GM23338 (cell line): Measurements from ENCODE around the gene CARD9. TPM values are rescaled to one million over a fixed set of nuclear protein-coding genes. Genes with fewer than 3 reads are reported as not detected.

Experiments
- ATAC-seq: fragments of 200-7000 bp; cut with Tn5 transposase; 3 replicates; pipeline ENCODE4 v1.9.1; 2020
- DNase-seq: peaks from one replicate; pipeline ENCODE4 v3.0.0-alpha.2; 2015; ENCODE audit warnings: low spot score
- H2AFZ ChIP-seq: fragments of 200-600 bp; sonication (generic); 2 replicates; pipeline ENCODE4 v1.8.0; 2016; ENCODE audit warnings: antibody characterized with exemption, mild to moderate bottlenecking, moderate library complexity
- H3F3A ChIP-seq: fragments of 200-600 bp; sonication (generic); replicated peaks from 2 replicates; pipeline ENCODE4 v1.8.0; 2017; ENCODE audit warnings: antibody characterized with exemption, mixed run types, low read depth
- H3K27ac ChIP-seq: fragments of 200-600 bp; sonication (generic); 2 replicates; pipeline ENCODE4 v1.6.1; 2016; ENCODE audit warnings: low read depth
- H3K27me3 ChIP-seq: fragments of 200-600 bp; sonication (generic); 2 replicates; pipeline ENCODE4 v1.8.0; 2016; ENCODE audit warnings: mild to moderate bottlenecking, mixed run types, moderate library complexity; ENCODE audit not compliant: insufficient read depth
- H3K36me3 ChIP-seq: fragments of 200-600 bp; sonication (generic); 2 replicates; pipeline ENCODE4 v1.8.0; 2016; ENCODE audit warnings: mild to moderate bottlenecking; ENCODE audit not compliant: insufficient read depth
- H3K4me1 ChIP-seq: fragments of 200-600 bp; sonication (generic); 2 replicates; pipeline ENCODE4 v1.8.0; 2016; ENCODE audit warnings: mild to moderate bottlenecking, moderate library complexity; ENCODE audit not compliant: insufficient read depth
- H3K4me2 ChIP-seq: fragments of 200-600 bp; sonication (generic); 2 replicates; pipeline ENCODE4 v1.7.1; 2017; ENCODE audit warnings: mixed run types
- H3K4me3 ChIP-seq: fragments of 200-600 bp; sonication (generic); 2 replicates; pipeline ENCODE4 v1.6.1; 2016; ENCODE audit warnings: mixed run types
- H3K79me2 ChIP-seq: fragments of 200-600 bp; sonication (generic); replicated peaks from 2 replicates; pipeline ENCODE4 v1.8.0; 2017; ENCODE audit warnings: mild to moderate bottlenecking; ENCODE audit not compliant: insufficient read depth
- H3K9me2 ChIP-seq: fragments of 200-600 bp; sonication (generic); 2 replicates; pipeline ENCODE4 v1.8.0; 2017; ENCODE audit not compliant: insufficient read depth
- H4K20me1 ChIP-seq: fragments of 200-600 bp; sonication (generic); replicated peaks from 2 replicates; pipeline ENCODE4 v1.8.0; 2017; ENCODE audit warnings: mild to moderate bottlenecking; ENCODE audit not compliant: insufficient read depth
- H3K27ac Mint-ChIP-seq: 2 replicates; pipeline ENCODE4 v1.8.0; 2020; ENCODE audit warnings: inconsistent platforms, mild to moderate bottlenecking, moderate library complexity, mixed read lengths
- H3K27me3 Mint-ChIP-seq: 3 replicates; pipeline ENCODE4 v1.8.0; 2022; ENCODE audit warnings: low read depth, mild to moderate bottlenecking, moderate library complexity, mixed read lengths, inconsistent platforms; ENCODE audit not compliant: insufficient read depth, poor library complexity
- H3K36me3 Mint-ChIP-seq: 3 replicates; pipeline ENCODE4 v1.8.0; 2021; ENCODE audit warnings: low read depth, mild to moderate bottlenecking, inconsistent platforms, moderate library complexity, mixed read lengths
- H3K4me1 Mint-ChIP-seq: 3 replicates; pipeline ENCODE4 v1.8.0; 2020; ENCODE audit warnings: mild to moderate bottlenecking, inconsistent platforms, mixed read lengths
- H3K4me3 Mint-ChIP-seq: 3 replicates; pipeline ENCODE4 v1.8.0; 2021; ENCODE audit warnings: moderate library complexity, mild to moderate bottlenecking, inconsistent platforms, mixed read lengths
- H3K9me3 Mint-ChIP-seq: 3 replicates; pipeline ENCODE4 v1.8.0; 2020; ENCODE audit warnings: moderate library complexity, mild to moderate bottlenecking, inconsistent platforms, mixed read lengths
- CREB1 ChIP-seq: fragments of 250-450 bp; sonication (Bioruptor Pico); IDR thresholded peaks from 2 replicates; pipeline ENCODE4 v1.5.0; 2020; ENCODE audit warnings: low read depth, mild to moderate bottlenecking, moderate library complexity
- CTCF ChIP-seq, 2 experiments: fragments of 200-600 bp in 1 of 2; sonication (generic) in 1 of 2; conservative IDR thresholded peaks; 2 replicates each; pipeline versions ENCODE4 v1.5.1 to v1.6.1; 2016 to 2017; ENCODE audit warnings: antibody characterized with exemption in 2 of 2, low read depth in 2 of 2, mild to moderate bottlenecking in 2 of 2, moderate library complexity in 1 of 2
- JUNB ChIP-seq: IDR thresholded peaks from one replicate; pipeline ENCODE4 v1.6.1; 2016; ENCODE audit warnings: antibody characterized with exemption; ENCODE audit not compliant: unreplicated experiment
- NANOG ChIP-seq: IDR thresholded peaks from 2 replicates; pipeline ENCODE4 v1.6.1; 2016; ENCODE audit warnings: antibody characterized with exemption, borderline replicate concordance
- STAT1 ChIP-seq: IDR thresholded peaks from one replicate; pipeline ENCODE4 v1.6.1; 2016; ENCODE audit warnings: antibody characterized with exemption; ENCODE audit not compliant: unreplicated experiment
- ZNF114 ChIP-seq: fragments of 250-450 bp; sonication (Bioruptor Pico); IDR thresholded peaks from 2 replicates; pipeline ENCODE4 v1.5.0; 2020; ENCODE audit warnings: mild to moderate bottlenecking, moderate library complexity
- ZNF331 ChIP-seq: fragments of 250-450 bp; sonication (Bioruptor Pico); IDR thresholded peaks from 2 replicates; pipeline ENCODE4 v1.5.0; 2020; ENCODE audit warnings: low read depth, mild to moderate bottlenecking, moderate library complexity
- ZNF462 ChIP-seq: fragments of 250-450 bp; sonication (Bioruptor Pico); IDR thresholded peaks from 2 replicates; pipeline ENCODE4 v1.5.0; 2020; ENCODE audit warnings: mild to moderate bottlenecking, moderate library complexity
- polyA plus RNA-seq: library from polyadenylated mRNA; unstranded; fragments of >200 nt; fragmentation: Nextera tagmentation; extraction: Ambion mirVana; gene quantifications from 2 replicates; pipeline ENCODE4 v1.2.1, GENCODE V29; 2016
- total RNA-seq: library from RNA; depleted of rRNA; stranded (reverse); fragments of >200 nt; shearing (Covaris generic); gene quantifications from 2 replicates; pipeline ENCODE4 v1.2.3, GENCODE V29; 2014

CARD9 gene
- total and polyA plus RNA-seq, 2 experiments from 2014 or later: 0.49 to 0.63 TPM

GRCh38 chr9:136372561-136373299 lies 739 bp downstream of the CARD9 start:
- 0 out of 2 replicates have a peak overlapping the region, but pooled peaks have one; percentile 32 for H3K27ac ChIP-seq
- Mint-ChIP-seq H3K4me3 (no peak overlapping the region), H3K27ac (no peak overlapping the region), H3K36me3 (peaks cover 6% of the 10 kb centered on the region; the same call in 2 of the 3 replicates), H3K27me3 (peaks cover 7% of the 10 kb centered on the region), H3K9me3 (no peaks in the 10 kb centered on the region), H3K4me1 (no peaks in the 10 kb centered on the region)
- DNase-seq (no peak), ATAC-seq (peak; percentile 13)
- H3K4me2 ChIP-seq: no peak overlapping the region
- H4K20me1 ChIP-seq: no peaks in the 10 kb centered on the region; the same call in 1 of the 2 replicates
- H3K4me1 ChIP-seq: no peaks in the 10 kb centered on the region
- H3F3A ChIP-seq: no peaks in the 10 kb centered on the region
- no peak overlapping the region for H2AFZ ChIP-seq
- no peak for TF ChIP-seq ZNF331 (CRISPR knock-in tag)
- TF ChIP-seq ZNF462 (CRISPR knock-in tag): no peak
- TF ChIP-seq NANOG: no peak
- TF ChIP-seq STAT1: no peak
- no peak for TF ChIP-seq ZNF114 (CRISPR knock-in tag)
- TF ChIP-seq JUNB: no peak
- TF ChIP-seq CTCF (conservative IDR thresholded peaks at IDR 0.05; ENCODE audit: low read depth in 2 of 2): no peak; a peak in 1 of 4 replicates
- TF ChIP-seq CREB1 (CRISPR knock-in tag): no peak
- H3K9me2 ChIP-seq: no peaks in the 10 kb centered on the region
- H3K36me3 ChIP-seq: no peaks in the 10 kb centered on the region
- H3K4me3 ChIP-seq: no peak overlapping the region
- no peaks in the 10 kb centered on the region for H3K79me2 ChIP-seq
- H3K27me3 ChIP-seq: no peaks in the 10 kb centered on the region
